Transverse colon (tissue), 3 donors: Measurements from ENCODE around the gene PITRM1.

ENCODE experiments used
- EP300 ChIP-seq: sonication (generic); formaldehyde crosslinking; IDR thresholded peaks from one replicate; pipeline ENCODE4 v1.6.1; 2017; ENCODE audit warnings: antibody characterized with exemption, low read depth
- TF ChIP-seq, protein P1 (sequence below), 5 experiments: fragments of 200-600 bp in 3 of 5; fragments of 450-650 bp in 2 of 5; sonication (generic) in 3 of 5; IDR thresholded peaks; 1 replicate in 2 of 5; 2 replicates in 3 of 5; pipeline ENCODE4 v1.5.1; 2016 to 2017; ENCODE audit warnings: antibody characterized with exemption in 5 of 5, inconsistent platforms in 3 of 5, mild to moderate bottlenecking in 2 of 5, moderate library complexity in 1 of 5

DNA sequence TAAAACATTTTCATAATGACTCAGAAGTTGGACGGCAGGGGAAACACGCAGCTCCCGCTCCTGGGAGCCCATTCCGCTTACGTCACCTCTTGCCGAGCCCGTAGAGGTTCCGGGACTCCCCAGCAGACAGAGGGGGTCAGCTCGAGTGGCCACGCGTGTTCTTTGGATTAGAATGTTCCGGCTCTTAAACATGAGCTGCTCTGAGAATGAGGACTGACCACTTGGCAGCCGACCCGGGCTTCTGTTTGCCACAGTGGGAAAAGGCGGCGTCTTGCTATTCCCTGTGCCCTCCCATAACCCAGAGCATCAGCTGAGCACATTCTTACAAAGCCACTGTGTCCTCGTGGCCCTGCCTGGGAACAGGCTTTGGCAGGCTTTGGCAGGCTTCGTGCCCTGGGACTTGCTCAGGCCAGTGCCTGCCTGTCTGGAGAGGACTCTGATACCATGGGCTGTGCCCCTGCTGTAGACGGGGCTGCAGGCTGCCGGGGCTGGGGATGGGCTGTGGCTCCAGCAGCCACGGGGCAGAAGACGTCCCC lies 65.1 kb downstream of the PITRM1 start:
- TF ChIP-seq, protein P1, sequence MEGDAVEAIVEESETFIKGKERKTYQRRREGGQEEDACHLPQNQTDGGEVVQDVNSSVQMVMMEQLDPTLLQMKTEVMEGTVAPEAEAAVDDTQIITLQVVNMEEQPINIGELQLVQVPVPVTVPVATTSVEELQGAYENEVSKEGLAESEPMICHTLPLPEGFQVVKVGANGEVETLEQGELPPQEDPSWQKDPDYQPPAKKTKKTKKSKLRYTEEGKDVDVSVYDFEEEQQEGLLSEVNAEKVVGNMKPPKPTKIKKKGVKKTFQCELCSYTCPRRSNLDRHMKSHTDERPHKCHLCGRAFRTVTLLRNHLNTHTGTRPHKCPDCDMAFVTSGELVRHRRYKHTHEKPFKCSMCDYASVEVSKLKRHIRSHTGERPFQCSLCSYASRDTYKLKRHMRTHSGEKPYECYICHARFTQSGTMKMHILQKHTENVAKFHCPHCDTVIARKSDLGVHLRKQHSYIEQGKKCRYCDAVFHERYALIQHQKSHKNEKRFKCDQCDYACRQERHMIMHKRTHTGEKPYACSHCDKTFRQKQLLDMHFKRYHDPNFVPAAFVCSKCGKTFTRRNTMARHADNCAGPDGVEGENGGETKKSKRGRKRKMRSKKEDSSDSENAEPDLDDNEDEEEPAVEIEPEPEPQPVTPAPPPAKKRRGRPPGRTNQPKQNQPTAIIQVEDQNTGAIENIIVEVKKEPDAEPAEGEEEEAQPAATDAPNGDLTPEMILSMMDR (IDR thresholded peaks at IDR 0.05) = no peak
- TF ChIP-seq EP300 = no peak
